Ovary (tissue), 9 donors: ENCODE results near the gene MYCBPAP. TPM values are rescaled to one million over a fixed set of nuclear protein-coding genes. Genes with fewer than 3 reads are reported as not detected.

Experiments
- DNase-seq, 5 donors: peaks; one replicate each; pipeline ENCODE4 v3.0.0-alpha.2; 2019 to 2020
- H3K27ac ChIP-seq, 2 donors: fragments of 200-600 bp; one replicate each; pipeline versions ENCODE4 v1.5.1 to v1.8.0; 2019 to 2022
- H3K27me3 ChIP-seq: fragments of 200-600 bp; one replicate; pipeline ENCODE4 v1.8.0; 2022
- H3K36me3 ChIP-seq: fragments of 200-600 bp; sonication (generic); one replicate; pipeline ENCODE4 v1.5.1; 2019
- H3K4me1 ChIP-seq: one replicate; pipeline ENCODE4 v1.8.1; 2013; ENCODE audit warnings: mild to moderate bottlenecking, moderate library complexity; ENCODE audit not compliant: insufficient read depth
- H3K4me3 ChIP-seq: fragments of 200-600 bp; sonication (generic); one replicate; pipeline ENCODE4 v1.5.1; 2017
- H3K9me3 ChIP-seq, 2 donors: fragments of 200-600 bp in 1 of 2; sonication (generic) in 1 of 2; one replicate each; pipeline versions ENCODE4 v1.5.1 to v1.8.1; 2013 to 2019; ENCODE audit warnings: mild to moderate bottlenecking in 1 of 2, moderate library complexity in 1 of 2
- EP300 ChIP-seq: sonication (generic); formaldehyde crosslinking; IDR thresholded peaks from one replicate; pipeline ENCODE4 v1.6.1; 2017; ENCODE audit warnings: antibody characterized with exemption
- POLR2A ChIP-seq: fragments of 450-650 bp; IDR thresholded peaks from one replicate; pipeline ENCODE4 v1.6.1; 2017; ENCODE audit warnings: antibody characterized with exemption, mild to moderate bottlenecking, moderate library complexity
- WGBS, 3 donors: extraction: QIAGEN DNeasy Blood & Tissue Kit in 1 of 3; methylation state at CpG; one replicate each; pipeline versions ENCODE4 v1.1.5 to v1.1.7; 2013 to 2017; 5-methylcytosine and 5-hydroxymethylcytosine counted together
- intact Hi-C, 4 donors: fragments of 100-400 bp; cut with DNase I; formaldehyde crosslinking; loops; one replicate each; pipeline versions ENCODE4 v1.11.0 to v1.15.1; 2022 to 2023
- polyA plus RNA-seq, 2 donors: library from polyadenylated mRNA; stranded (reverse); fragments of 200-250 nt in 1 of 2; fragments of 350-450 nt in 1 of 2; fragmentation: Illumina TruSeq in 1 of 2; extraction: RNeasy Lipid Tissue Mini Kit (QIAGEN cat#74804) in 1 of 2; gene quantifications; one replicate each; pipeline ENCODE4 v1.2.3, GENCODE V29; 2013 to 2014
- total RNA-seq, 7 donors: library from RNA; depleted of rRNA in 2 of 7; stranded (reverse); fragments of >200 nt in 2 of 7; fragmentation: NEBNext Ultra II Directional in 3 of 7; extraction: Animal tissue kit (Norgen Biotek cat#: 25700) in 3 of 7; gene quantifications; one replicate each; pipeline versions ENCODE4 v1.1.0 to v1.2.4, GENCODE V29; 2016 to 2023
- TF ChIP-seq, protein P1 (sequence below), 3 donors: fragments of 450-650 bp in 2 of 3; fragments of 200-600 bp in 1 of 3; IDR thresholded peaks; one replicate each; pipeline versions ENCODE4 v1.5.1 to v1.8.0; 2016 to 2022; ENCODE audit warnings: antibody characterized with exemption in 3 of 3, mild to moderate bottlenecking in 1 of 3
- donor health status: DM: no; HTN: no; CAD: no; lungs with moderate emphysema.
- donor health status: DM: no; HTN: no; CAD: no.
- donor health status: Bipolar disorder and iron deficiency.
- donor health status: DM: yes; HTN: yes; CAD: no.
- donor health status: DM: no; HTN: no; CAD: no.
- donor health status: DM: yes; HTN: yes; CAD: no.

Gene MYCBPAP
- total and polyA plus RNA-seq, 9 donors = 2.5 to 9.7 (median 4.5) TPM

DNA sequence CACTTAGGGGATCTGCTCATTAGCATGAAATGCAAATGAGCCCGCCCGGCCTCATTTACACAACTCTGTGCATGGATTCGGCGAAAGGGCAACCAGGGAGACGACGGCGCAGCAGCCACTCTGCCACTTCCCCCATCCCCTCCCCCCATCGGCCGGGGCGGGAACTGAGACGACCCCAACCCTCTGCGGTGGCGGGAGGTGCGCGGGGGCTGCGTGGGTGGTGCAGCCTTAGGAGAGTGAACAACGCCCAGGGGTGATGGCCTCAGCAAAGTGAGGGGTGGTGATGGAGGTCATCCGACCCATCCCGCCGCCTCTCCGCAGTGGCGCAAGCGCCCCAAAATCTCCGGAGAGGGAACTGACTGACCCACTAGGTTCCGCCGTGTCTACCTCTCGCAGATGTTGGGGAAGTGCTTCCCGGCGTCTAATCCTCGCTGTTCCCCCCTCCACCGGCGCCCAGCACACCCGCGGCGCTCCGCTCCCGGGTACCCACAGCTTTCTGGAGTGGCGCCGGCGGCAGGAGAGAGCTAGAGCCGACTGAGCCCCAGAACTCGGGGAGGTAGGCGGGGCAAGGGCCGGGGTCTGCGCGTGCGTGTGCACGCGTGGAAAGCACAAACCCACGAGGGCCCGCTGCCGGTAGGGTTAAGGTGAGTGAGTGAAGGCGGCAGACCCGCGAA lies 50.8 kb downstream of the MYCBPAP start:
- Histone ChIP-seq H3K4me3 (no peak overlapping the region), H3K27ac (peak overlapping the region; percentile 24 to 34), H3K4me1 (peaks cover 10% of the 10 kb centered on the region), H3K9me3 (no peaks in the 10 kb centered on the region), H3K36me3 (no peaks in the 10 kb centered on the region), H3K27me3 (no peaks in the 10 kb centered on the region)
- intact Hi-C loops = no loop called here
- 1 to 3% (median 2%) methylated on average over 43 to 55 of the region's 55 CpGs for WGBS, 3 donors
- TF ChIP-seq EP300 = no peak
- no peak for TF ChIP-seq POLR2A
- TF ChIP-seq, protein P1, sequence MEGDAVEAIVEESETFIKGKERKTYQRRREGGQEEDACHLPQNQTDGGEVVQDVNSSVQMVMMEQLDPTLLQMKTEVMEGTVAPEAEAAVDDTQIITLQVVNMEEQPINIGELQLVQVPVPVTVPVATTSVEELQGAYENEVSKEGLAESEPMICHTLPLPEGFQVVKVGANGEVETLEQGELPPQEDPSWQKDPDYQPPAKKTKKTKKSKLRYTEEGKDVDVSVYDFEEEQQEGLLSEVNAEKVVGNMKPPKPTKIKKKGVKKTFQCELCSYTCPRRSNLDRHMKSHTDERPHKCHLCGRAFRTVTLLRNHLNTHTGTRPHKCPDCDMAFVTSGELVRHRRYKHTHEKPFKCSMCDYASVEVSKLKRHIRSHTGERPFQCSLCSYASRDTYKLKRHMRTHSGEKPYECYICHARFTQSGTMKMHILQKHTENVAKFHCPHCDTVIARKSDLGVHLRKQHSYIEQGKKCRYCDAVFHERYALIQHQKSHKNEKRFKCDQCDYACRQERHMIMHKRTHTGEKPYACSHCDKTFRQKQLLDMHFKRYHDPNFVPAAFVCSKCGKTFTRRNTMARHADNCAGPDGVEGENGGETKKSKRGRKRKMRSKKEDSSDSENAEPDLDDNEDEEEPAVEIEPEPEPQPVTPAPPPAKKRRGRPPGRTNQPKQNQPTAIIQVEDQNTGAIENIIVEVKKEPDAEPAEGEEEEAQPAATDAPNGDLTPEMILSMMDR (IDR thresholded peaks at IDR 0.05) = no peak
- DNase-seq = peak in 4 of 5 donors; percentile 66 to 76 (median 68)

DNA sequence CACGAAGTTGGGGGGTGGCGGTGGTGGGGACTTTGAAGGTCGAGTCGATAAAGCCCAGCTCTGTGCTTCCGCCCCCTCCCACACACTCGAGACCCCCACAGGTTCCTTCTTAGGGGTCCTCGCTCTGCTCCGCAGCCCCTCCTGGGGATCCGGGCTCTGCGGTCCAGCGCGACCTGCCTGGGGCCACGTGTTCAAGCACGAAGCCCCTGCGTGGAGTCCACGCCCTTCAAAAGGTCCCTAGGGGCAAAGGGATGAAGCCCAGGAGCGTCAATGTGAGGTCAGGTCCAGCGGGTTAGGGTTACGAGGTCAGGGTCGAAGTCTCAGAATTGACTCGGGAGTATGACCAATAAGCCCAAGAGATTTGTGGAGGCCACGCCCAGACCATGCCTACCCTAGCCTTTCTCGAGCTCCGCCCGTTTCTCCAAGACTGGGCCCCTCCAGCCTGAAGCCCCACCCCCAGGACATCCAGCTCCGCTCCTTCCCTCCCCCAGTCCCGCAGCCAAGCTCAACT lies 51.5 kb downstream of the MYCBPAP start:
- Histone ChIP-seq H3K9me3 (no peaks in the 10 kb centered on the region), H3K27ac (peak overlapping the region in 1 of 2 donors; percentile 16), H3K27me3 (no peaks in the 10 kb centered on the region), H3K4me1 (peaks cover 14% of the 10 kb centered on the region), H3K4me3 (peak overlapping the region; percentile 51), H3K36me3 (no peaks in the 10 kb centered on the region)
- no peak for TF ChIP-seq POLR2A
- no peak for TF ChIP-seq EP300
- TF ChIP-seq, protein P1 (IDR thresholded peaks at IDR 0.05) = peak in 1 of 3 donors; percentile 11
- intact Hi-C loops = no loop called here
- 2 to 3% (median 2%) methylated on average over 25 to 27 of the region's 27 CpGs for WGBS, 3 donors
- peak; percentile 79 to 90 (median 86) for DNase-seq

DNA sequence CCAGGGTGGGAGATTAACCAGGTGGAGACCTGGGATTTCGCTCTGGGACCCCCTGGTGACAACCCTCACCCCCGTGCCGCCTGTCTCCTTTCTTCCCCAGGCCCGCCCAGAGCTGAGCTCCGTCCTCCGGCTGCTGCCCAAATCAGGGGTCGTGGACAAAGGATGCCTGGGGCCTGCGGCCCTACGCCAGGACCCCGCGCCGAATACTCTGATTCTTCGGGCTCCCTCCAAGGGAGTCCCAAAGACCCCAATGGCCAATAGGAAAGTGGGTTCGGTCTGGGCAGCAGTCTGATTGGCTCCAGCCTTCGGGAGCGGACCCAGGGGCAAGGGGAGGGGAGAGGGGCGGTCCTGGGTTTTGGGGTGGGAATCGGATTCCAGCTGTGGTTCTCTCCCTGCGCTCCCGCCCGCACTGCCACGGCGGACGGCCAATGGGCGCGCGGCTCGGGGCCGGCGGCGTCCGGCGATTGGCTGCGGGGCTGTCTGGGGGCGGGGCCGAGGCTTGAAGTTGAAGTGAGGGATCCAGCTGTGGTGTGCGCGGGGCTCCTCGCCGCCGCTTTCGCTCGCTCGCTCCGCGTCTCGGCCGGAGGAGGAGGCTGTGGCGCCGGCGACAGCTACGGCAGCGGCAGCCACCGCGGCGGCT lies 52.1 kb downstream of the MYCBPAP start, which contains the start of gene CACNA1G:
TSS of gene CACNA1G (plus strand) at position 531 of the 640 bp plus-strand sequence. CDS start 745 bp downstream, outside the sequence.
- Histone ChIP-seq H3K27me3 (no peaks in the 10 kb centered on the region), H3K4me1 (peaks cover 17% of the 10 kb centered on the region), H3K4me3 (peak within 1 kb of the TSS; percentile 51), H3K27ac (peak within 1 kb of the TSS in 1 of 2 donors; percentile 32), H3K9me3 (no peaks in the 10 kb centered on the region), H3K36me3 (no peaks in the 10 kb centered on the region)
- TF ChIP-seq POLR2A = peak; percentile 58
- TF ChIP-seq, protein P1 (IDR thresholded peaks at IDR 0.05) = no peak
- WGBS, 3 donors = 0 to 1% (median 1%) methylated on average over 41 to 56 of the region's 56 CpGs
- intact Hi-C loops = no loop called here
- peak; percentile 92 to 97 (median 94) for DNase-seq

DNA sequence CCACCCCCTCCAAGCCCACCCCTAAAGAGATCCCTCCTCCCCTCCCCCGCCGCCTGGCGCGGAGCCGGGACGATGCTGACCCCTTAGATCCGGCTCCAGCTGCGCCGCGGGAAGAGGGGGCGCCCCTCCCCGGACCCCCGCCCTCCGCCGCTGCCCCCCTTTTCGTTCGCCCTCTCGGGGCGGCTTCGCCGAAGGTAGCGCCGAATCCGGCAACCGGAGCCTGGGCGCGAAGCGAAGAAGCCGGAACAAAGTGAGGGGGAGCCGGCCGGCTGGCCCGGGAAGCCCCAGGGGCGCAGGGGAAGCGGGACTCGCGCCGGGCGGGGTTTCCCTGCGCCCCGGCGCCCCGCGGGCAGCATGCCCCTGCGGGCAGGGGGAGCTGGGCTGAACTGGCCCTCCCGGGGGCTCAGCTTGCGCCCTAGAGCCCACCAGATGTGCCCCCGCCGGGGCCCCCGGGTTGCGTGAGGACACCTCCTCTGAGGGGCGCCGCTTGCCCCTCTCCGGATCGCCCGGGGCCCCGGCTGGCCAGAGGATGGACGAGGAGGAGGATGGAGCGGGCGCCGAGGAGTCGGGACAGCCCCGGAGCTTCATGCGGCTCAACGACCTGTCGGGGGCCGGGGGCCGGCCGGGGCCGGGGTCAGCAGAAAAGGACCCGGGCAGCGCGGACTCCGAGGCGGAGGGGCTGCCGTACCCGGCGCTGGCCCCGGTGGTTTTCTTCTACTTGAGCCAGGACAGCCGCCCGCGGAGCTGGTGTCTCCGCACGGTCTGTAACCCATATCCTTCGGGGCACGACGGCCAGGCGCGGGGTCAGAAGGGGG lies 52.9 kb downstream of the MYCBPAP start:
- peak overlapping the region in 1 of 2 donors; percentile 32 for H3K27ac ChIP-seq
- H3K9me3 ChIP-seq = no peaks in the 10 kb centered on the region

More for the DNA sequence above, 52.9 kb downstream of the MYCBPAP start:
- Histone ChIP-seq H3K36me3 (no peaks in the 10 kb centered on the region), H3K27me3 (no peaks in the 10 kb centered on the region), H3K4me3 (peak overlapping the region; percentile 51), H3K4me1 (peaks cover 17% of the 10 kb centered on the region)
- intact Hi-C loops = no loop called here
- TF ChIP-seq POLR2A (no peak), EP300 (no peak)
- TF ChIP-seq, protein P1 (IDR thresholded peaks at IDR 0.05) = no peak
- WGBS, 3 donors = 1 to 4% (median 2%) methylated on average over 33 to 82 of the region's 88 CpGs
- peak in 4 of 5 donors; percentile 64 to 77 (median 74) for DNase-seq
